Sigmoid colon (tissue), 7 donors: ENCODE data around the gene OR52I1. TPM values are rescaled to one million over a fixed set of nuclear protein-coding genes. Genes with fewer than 3 reads are reported as not detected.
A peak's percentile ranks its signal among the peaks of the same experiment; 100 is the strongest.

Experiments
- DNase-seq: peaks from one replicate; pipeline ENCODE4 v3.0.0-alpha.2; 2019
- H3K27ac ChIP-seq, 4 donors: fragments of 200-600 bp; sonication (generic); one replicate each; pipeline ENCODE4 v1.5.1; 2016 to 2019; ENCODE audit warnings: mild to moderate bottlenecking in 1 of 4
- H3K27me3 ChIP-seq, 3 donors: fragments of 200-600 bp; sonication (generic); one replicate each; pipeline ENCODE4 v1.5.1; 2019; ENCODE audit warnings: mild to moderate bottlenecking in 1 of 3
- H3K36me3 ChIP-seq, 4 donors: fragments of 200-600 bp; sonication (generic); one replicate each; pipeline ENCODE4 v1.5.1; 2016 to 2019
- H3K4me1 ChIP-seq, 4 donors: fragments of 200-600 bp; sonication (generic); one replicate each; pipeline ENCODE4 v1.5.1; 2017 to 2019
- H3K4me3 ChIP-seq, 4 donors: fragments of 200-600 bp; sonication (generic); one replicate each; pipeline ENCODE4 v1.5.1; 2017 to 2019; ENCODE audit warnings: mild to moderate bottlenecking in 2 of 4, moderate library complexity in 1 of 4
- H3K9me3 ChIP-seq, 4 donors: fragments of 200-600 bp in 3 of 4; sonication (generic) in 3 of 4; one replicate each; pipeline versions ENCODE4 v1.5.1 to v1.6.1; 2013 to 2019
- EP300 ChIP-seq, 4 donors: sonication (generic); formaldehyde crosslinking; IDR thresholded peaks; one replicate each; pipeline ENCODE4 v1.6.1; 2017; ENCODE audit warnings: antibody characterized with exemption in 4 of 4
- POLR2A ChIP-seq, 2 donors: fragments of 450-650 bp; IDR thresholded peaks; one replicate each; pipeline ENCODE4 v1.6.1; 2016; ENCODE audit warnings: antibody characterized with exemption in 2 of 2, mild to moderate bottlenecking in 2 of 2, moderate library complexity in 2 of 2
- POLR2AphosphoS5 ChIP-seq, 4 donors: sonication (generic); formaldehyde crosslinking; IDR thresholded peaks; one replicate each; pipeline ENCODE4 v1.6.1; 2017; ENCODE audit warnings: antibody characterized with exemption in 4 of 4
- WGBS, 2 donors: extraction: QIAGEN DNeasy Blood & Tissue Kit; methylation state at CpG; one replicate each; pipeline ENCODE4 v1.1.7; 2013; 5-methylcytosine and 5-hydroxymethylcytosine counted together
- intact Hi-C: fragments of 100-400 bp; cut with DNase I; formaldehyde crosslinking; loops from one replicate; pipeline ENCODE4 v1.15.1; 2023
- polyA plus RNA-seq, 3 donors: library from polyadenylated mRNA; stranded (reverse); fragments of 200-250 nt; gene quantifications; one replicate each; pipeline ENCODE4 v1.2.3, GENCODE V29; 2013
- total RNA-seq, 4 donors: library from RNA; depleted of rRNA; stranded (reverse); fragments of >200 nt; gene quantifications; one replicate each; pipeline ENCODE4 v1.1.0, GENCODE V29; 2016
- TF ChIP-seq, protein P1 (sequence below), 4 experiments: fragments of 450-650 bp in 3 of 4; fragments of 200-600 bp in 1 of 4; IDR thresholded peaks; one replicate each; pipeline ENCODE4 v1.5.1; 2016 to 2019; ENCODE audit warnings: antibody characterized with exemption in 4 of 4, mild to moderate bottlenecking in 3 of 4, moderate library complexity in 2 of 4
- donor health status: healthy with polysubstance abuse.
- donor health status: Bipolar disorder and iron deficiency.
- donor health status: healthy.

The OR52I1 gene
- total and polyA plus RNA-seq, 7 donors = not detected

DNA sequence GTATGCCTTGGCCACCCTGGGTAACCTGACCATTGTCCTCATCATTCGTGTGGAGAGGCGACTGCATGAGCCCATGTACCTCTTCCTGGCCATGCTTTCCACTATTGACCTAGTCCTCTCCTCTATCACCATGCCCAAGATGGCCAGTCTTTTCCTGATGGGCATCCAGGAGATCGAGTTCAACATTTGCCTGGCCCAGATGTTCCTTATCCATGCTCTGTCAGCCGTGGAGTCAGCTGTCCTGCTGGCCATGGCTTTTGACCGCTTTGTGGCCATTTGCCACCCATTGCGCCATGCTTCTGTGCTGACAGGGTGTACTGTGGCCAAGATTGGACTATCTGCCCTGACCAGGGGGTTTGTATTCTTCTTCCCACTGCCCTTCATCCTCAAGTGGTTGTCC, 46.1 kb downstream of the OR52I1 start:
- no peaks in the 10 kb centered on the region for H3K27me3 ChIP-seq
- intact Hi-C loops = loop anchor here (5.0 kb wide), 2 partner anchors 57 to 367 kb away; partner anchors contain the start of gene OR51E2
- H3K4me3 ChIP-seq = no peak overlapping the region
- H3K36me3 ChIP-seq = no peaks in the 10 kb centered on the region
- peaks cover 0 to 26% (median 17%) of the 10 kb centered on the region in 4 donors for H3K4me1 ChIP-seq
- H3K9me3 ChIP-seq = no peaks in the 10 kb centered on the region
- H3K27ac ChIP-seq = no peak overlapping the region
- WGBS, 2 donors = 92% methylated on average over 6 of the region's 6 CpGs
- no peak for DNase-seq
- TF ChIP-seq POLR2A (IDR thresholded peaks at IDR 0.05) (no peak), EP300 (IDR thresholded peaks at IDR 0.05) (no peak), POLR2AphosphoS5 (IDR thresholded peaks at IDR 0.05) (no peak)
- TF ChIP-seq, protein P1, sequence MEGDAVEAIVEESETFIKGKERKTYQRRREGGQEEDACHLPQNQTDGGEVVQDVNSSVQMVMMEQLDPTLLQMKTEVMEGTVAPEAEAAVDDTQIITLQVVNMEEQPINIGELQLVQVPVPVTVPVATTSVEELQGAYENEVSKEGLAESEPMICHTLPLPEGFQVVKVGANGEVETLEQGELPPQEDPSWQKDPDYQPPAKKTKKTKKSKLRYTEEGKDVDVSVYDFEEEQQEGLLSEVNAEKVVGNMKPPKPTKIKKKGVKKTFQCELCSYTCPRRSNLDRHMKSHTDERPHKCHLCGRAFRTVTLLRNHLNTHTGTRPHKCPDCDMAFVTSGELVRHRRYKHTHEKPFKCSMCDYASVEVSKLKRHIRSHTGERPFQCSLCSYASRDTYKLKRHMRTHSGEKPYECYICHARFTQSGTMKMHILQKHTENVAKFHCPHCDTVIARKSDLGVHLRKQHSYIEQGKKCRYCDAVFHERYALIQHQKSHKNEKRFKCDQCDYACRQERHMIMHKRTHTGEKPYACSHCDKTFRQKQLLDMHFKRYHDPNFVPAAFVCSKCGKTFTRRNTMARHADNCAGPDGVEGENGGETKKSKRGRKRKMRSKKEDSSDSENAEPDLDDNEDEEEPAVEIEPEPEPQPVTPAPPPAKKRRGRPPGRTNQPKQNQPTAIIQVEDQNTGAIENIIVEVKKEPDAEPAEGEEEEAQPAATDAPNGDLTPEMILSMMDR (IDR thresholded peaks at IDR 0.05) = no peak

DNA sequence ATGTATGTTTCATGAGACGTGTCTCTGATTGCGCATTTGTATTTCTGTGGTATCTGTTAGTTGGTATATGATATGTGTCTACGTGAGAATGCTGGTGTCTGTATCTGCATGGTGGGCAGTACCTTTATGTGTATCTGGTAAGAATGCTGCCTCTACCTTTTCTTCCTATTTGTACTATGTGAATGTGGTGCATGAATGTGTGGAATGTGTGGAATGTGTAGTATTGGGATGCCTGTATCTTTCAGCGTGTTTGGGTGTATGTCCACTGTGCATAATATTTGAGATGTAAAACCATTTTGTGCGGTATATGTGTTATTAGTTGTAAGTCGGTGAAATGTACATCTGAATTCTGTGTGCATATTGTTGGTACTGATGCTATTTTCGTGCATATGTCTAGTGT, 47.7 kb downstream of the OR52I1 start:
- 90 to 91% methylated on average over 7 of the region's 7 CpGs for WGBS, 2 donors
- Histone ChIP-seq H3K4me3 (no peak overlapping the region), H3K27me3 (no peaks in the 10 kb centered on the region), H3K27ac (no peak overlapping the region), H3K36me3 (no peaks in the 10 kb centered on the region), H3K4me1 (peaks cover 0 to 42% (median 33%) of the 10 kb centered on the region in 4 donors), H3K9me3 (no peaks in the 10 kb centered on the region)
- TF ChIP-seq POLR2AphosphoS5 (IDR thresholded peaks at IDR 0.05) = no peak
- no peak for TF ChIP-seq POLR2A (IDR thresholded peaks at IDR 0.05)
- TF ChIP-seq EP300 (IDR thresholded peaks at IDR 0.05) = no peak
- TF ChIP-seq, protein P1 (IDR thresholded peaks at IDR 0.05) = no peak
- intact Hi-C loops = loop anchor here (5.0 kb wide), 1 partner anchor 56 kb away; the partner anchor contains the start of gene OR51E2
- DNase-seq = no peak

DNA sequence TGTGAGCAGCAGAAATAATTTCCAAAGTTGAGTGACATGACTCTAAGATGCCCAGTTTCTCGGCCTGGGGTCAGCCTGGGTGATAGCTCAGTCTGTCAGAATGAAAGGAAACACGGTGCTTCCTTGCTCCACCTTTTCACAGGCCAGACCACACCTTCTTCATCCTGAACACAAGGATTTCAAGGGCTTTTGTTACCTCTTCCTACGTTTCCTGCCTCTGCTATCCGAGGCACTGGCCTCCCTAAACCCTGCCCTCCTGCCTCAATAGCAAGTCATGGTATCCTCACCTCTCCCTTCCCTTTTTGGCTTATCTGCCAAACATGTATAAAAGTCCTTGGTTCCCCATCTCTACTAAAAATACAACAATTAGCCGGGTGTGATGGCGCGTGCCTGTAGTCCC, 48.2 kb downstream of the OR52I1 start:
- Histone ChIP-seq H3K27me3 (no peaks in the 10 kb centered on the region), H3K4me1 (peaks cover 0 to 43% (median 36%) of the 10 kb centered on the region in 4 donors)
- WGBS, 2 donors = 85 to 86% methylated on average over 7 of the region's 7 CpGs

DNA sequence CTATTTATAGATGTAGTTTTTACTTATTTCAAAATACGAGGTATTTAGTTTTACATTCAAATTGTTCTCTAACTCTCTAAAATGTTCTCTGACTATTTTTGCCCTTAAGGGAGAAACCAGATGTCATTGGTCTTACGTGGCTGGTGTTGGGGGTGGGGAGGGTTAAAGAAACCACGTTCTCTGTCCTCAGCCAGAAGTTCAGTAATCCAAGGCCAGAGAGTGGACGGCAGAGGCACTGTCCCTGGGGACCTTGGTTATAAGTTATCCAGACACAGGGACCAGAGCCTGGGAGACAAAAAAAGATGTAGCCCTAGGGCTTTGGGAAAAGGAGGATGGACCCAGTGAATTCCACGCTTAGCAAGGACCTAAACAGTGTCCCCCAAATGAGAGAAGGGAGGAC, 49.2 kb downstream of the OR52I1 start:
- no peak overlapping the region for H3K27ac ChIP-seq
- DNase-seq = no peak
- 54 to 71% methylated on average over 5 of the region's 5 CpGs for WGBS, 2 donors
- TF ChIP-seq EP300 (IDR thresholded peaks at IDR 0.05) (no peak), POLR2AphosphoS5 (IDR thresholded peaks at IDR 0.05) (no peak), POLR2A (IDR thresholded peaks at IDR 0.05) (no peak)
- TF ChIP-seq, protein P1 (IDR thresholded peaks at IDR 0.05) = no peak
- no peaks in the 10 kb centered on the region for H3K36me3 ChIP-seq
- H3K27me3 ChIP-seq = no peaks in the 10 kb centered on the region
- no peak overlapping the region for H3K4me3 ChIP-seq
- peaks cover 0 to 48% (median 44%) of the 10 kb centered on the region in 4 donors for H3K4me1 ChIP-seq
- intact Hi-C loops = loop anchor here (5.0 kb wide), 1 partner anchor 54 kb away; the partner anchor contains the start of gene OR51E2
- no peaks in the 10 kb centered on the region for H3K9me3 ChIP-seq

More for the DNA sequence above, 48.2 kb downstream of the OR52I1 start:
- H3K9me3 ChIP-seq = no peaks in the 10 kb centered on the region
- TF ChIP-seq, protein P1 (IDR thresholded peaks at IDR 0.05) = no peak
- no peaks in the 10 kb centered on the region for H3K36me3 ChIP-seq
- no peak overlapping the region for H3K4me3 ChIP-seq
- intact Hi-C loops = loop anchor here (5.0 kb wide), 1 partner anchor 55 kb away; the partner anchor contains the start of gene OR51E2
- no peak overlapping the region for H3K27ac ChIP-seq
- no peak for DNase-seq

DNA sequence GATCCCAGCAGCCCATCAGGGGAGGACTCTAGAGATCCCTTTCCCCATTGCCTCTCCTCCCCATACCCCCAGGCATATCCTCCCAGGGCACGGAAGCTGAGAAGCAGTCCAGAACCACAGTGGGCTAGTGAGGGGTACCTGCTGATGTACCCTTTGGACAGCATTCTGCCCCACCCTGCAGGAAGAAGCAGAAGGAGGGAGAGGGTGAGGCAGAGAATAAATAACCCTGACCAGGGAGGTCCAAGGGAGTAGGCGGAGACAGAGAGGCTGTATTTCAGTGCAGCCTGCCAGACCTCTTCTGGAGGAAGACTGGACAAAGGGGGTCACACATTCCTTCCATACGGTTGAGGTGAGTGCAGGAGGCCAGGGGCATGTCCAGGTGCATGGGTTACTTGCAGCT, 49.8 kb downstream of the OR52I1 start, which contains the start of gene OR51E1:
Gene OR51E1, plus strand, starts transcription at position 301 of the 400 bp plus-strand sequence. CDS start 8,545 bp downstream, outside the sequence.
- Histone ChIP-seq H3K27ac (peak within 1 kb of the TSS in 1 of 4 donors; percentile 72), H3K36me3 (no peaks in the 10 kb centered on the region), H3K9me3 (no peaks in the 10 kb centered on the region), H3K27me3 (no peaks in the 10 kb centered on the region), H3K4me1 (peaks cover 0 to 52% (median 47%) of the 10 kb centered on the region in 4 donors), H3K4me3 (no peak within 1 kb of the TSS)
- no peak for DNase-seq
- TF ChIP-seq POLR2A (IDR thresholded peaks at IDR 0.05) = no peak
- no peak for TF ChIP-seq EP300 (IDR thresholded peaks at IDR 0.05)
- TF ChIP-seq POLR2AphosphoS5 (IDR thresholded peaks at IDR 0.05) = no peak
- intact Hi-C loops = loop anchor here (5.0 kb wide), 1 partner anchor 54 kb away; the partner anchor contains the start of gene OR51E2
- 62 to 82% methylated on average over 3 of the region's 3 CpGs for WGBS, 2 donors
